GM12878 (cell line): ENCODE data around the gene IFT22. TPM values are rescaled to one million over a fixed set of nuclear protein-coding genes. Genes with fewer than 3 reads are reported as not detected.
"Not testable (repeated sequence)": the region's sequence is repeated elsewhere in the genome, so short reads cannot be mapped to it uniquely, and the experiment has no call there.

Experiments used
- ATAC-seq: fragments of 200-7000 bp; cut with Tn5 transposase; 3 replicates; pipeline ENCODE4 v1.9.1; 2020; ENCODE audit warnings: mild to moderate bottlenecking, moderate library complexity
- BruUV-seq: library from RNA; stranded (reverse); fragments of 400-500 nt; replicated peaks from 2 replicates; lab custom pipeline; 2021; lab: Mats Ljungman, UMichigan
- CTCF ChIA-PET: fragments of 300-600 bp; sonication (Branson Sonifier 250); formaldehyde crosslinking; extraction: SDS; loops from one replicate; lab custom pipeline; 2021; ENCODE audit warnings: inconsistent platforms; lab: Yijun Ruan, JAX
- POLR2A ChIA-PET: fragments of 350-600 bp; formaldehyde crosslinking; extraction: SDS; loops from one replicate; lab custom pipeline; 2021; ENCODE audit warnings: inconsistent platforms; lab: Charles Lee
- RAD21 ChIA-PET: fragments of 300-600 bp; sonication (Branson Sonifier 250); formaldehyde crosslinking; loops from one replicate; lab custom pipeline; 2023; ENCODE audit warnings: antibody characterized with exemption; ENCODE audit not compliant: unreplicated experiment; lab: Charles Lee
- SMC1A ChIA-PET: fragments of 300-600 bp; sonication (Branson Sonifier 250); formaldehyde crosslinking; loops from one replicate; lab custom pipeline; 2023; ENCODE audit not compliant: unreplicated experiment, uncharacterized antibody; lab: Charles Lee
- DNase-seq: peaks from one replicate; pipeline ENCODE4 v3.0.0-alpha.2; 2011; ENCODE audit warnings: low read depth, low spot score
- FAIRE-seq: peaks from 3 replicates; lab custom pipeline; 2011; peaks lifted over from hg19 to GRCh38; lab: Jason Lieb, UNC
- H2AFZ ChIP-seq: 2 replicates; pipeline ENCODE4 v1.6.0; 2011; ENCODE audit warnings: low read depth, low read length, control low read depth; ENCODE audit not compliant: control insufficient read depth
- H3K27ac ChIP-seq: 2 replicates; pipeline ENCODE4 v1.5.1; 2011; ENCODE audit warnings: control low read depth; ENCODE audit not compliant: control insufficient read depth, insufficient read depth
- H3K27me3 ChIP-seq, 2 experiments: replicated peaks in 1 of 2; 2 replicates each; pipeline versions ENCODE4 v1.6.0 to v1.6.1; 2011; ENCODE audit warnings: low read length in 1 of 2; ENCODE audit not compliant: control insufficient read depth in 2 of 2, insufficient read depth in 2 of 2
- H3K36me3 ChIP-seq, 2 experiments: 2 replicates each; pipeline ENCODE4 v1.5.1; 2011; ENCODE audit warnings: low read length in 1 of 2; ENCODE audit not compliant: control insufficient read depth in 2 of 2, insufficient read depth in 2 of 2
- H3K4me1 ChIP-seq: 2 replicates; pipeline ENCODE4 v1.6.1; 2011; ENCODE audit warnings: mild to moderate bottlenecking, low read length, moderate library complexity, mixed read lengths; ENCODE audit not compliant: control insufficient read depth, insufficient read depth
- H3K4me2 ChIP-seq: 2 replicates; pipeline ENCODE4 v1.6.0; 2011; ENCODE audit warnings: control low read depth; ENCODE audit not compliant: control insufficient read depth, insufficient read depth
- H3K4me3 ChIP-seq: fragments of 200-600 bp; sonication (generic); 2 replicates; pipeline ENCODE4 v1.5.1; 2016
- H3K79me2 ChIP-seq: 2 replicates; pipeline ENCODE4 v1.6.0; 2011; ENCODE audit warnings: low read length; ENCODE audit not compliant: control insufficient read depth, insufficient read depth
- H3K9ac ChIP-seq: 2 replicates; pipeline ENCODE4 v1.8.0; 2011; ENCODE audit warnings: low read length, control low read depth, mixed read lengths; ENCODE audit not compliant: control insufficient read depth, insufficient read depth
- H3K9me3 ChIP-seq: replicated peaks from 3 replicates; pipeline ENCODE4 v1.5.1; 2011; ENCODE audit warnings: mild to moderate bottlenecking, low read length; ENCODE audit not compliant: control insufficient read depth, insufficient read depth
- H4K20me1 ChIP-seq: 2 replicates; pipeline ENCODE4 v1.6.0; 2011; ENCODE audit not compliant: control insufficient read depth, insufficient read depth
- EGR1 ChIP-seq, 2 experiments: IDR thresholded peaks; 1 replicate in 1 of 2; 2 replicates in 1 of 2; pipeline ENCODE4 v1.6.1; 2011 to 2012; ENCODE audit warnings: low read depth in 2 of 2, low read length in 2 of 2, borderline replicate concordance in 1 of 2, mild to moderate bottlenecking in 1 of 2, moderate library complexity in 1 of 2
- WGBS: methylation state at CpG from one replicate; pipeline ENCODE4 v1.1.6; 2016; ENCODE audit warnings: low lambda C conversion rate; ENCODE audit not compliant: insufficient replicate concordance, insufficient coverage; ENCODE audit errors: missing lambda C conversion rate; 5-methylcytosine and 5-hydroxymethylcytosine counted together
- in situ Hi-C: fragments of 300-500 bp; cut with MboI; formaldehyde crosslinking; loops from 9 replicates; pipeline ENCODE4 v1.14.3; 2018; ENCODE audit warnings: mixed read lengths
- intact Hi-C: fragments of 100-400 bp; cut with micrococcal nuclease; formaldehyde crosslinking; loops from one replicate; pipeline ENCODE4 v1.14.2; 2022; ENCODE audit not compliant: unreplicated experiment
- polyA plus RNA-seq, 11 experiments: library from polyadenylated mRNA; depleted of rRNA in 4 of 11; unstranded in 6 of 11; stranded (reverse) in 5 of 11; fragments of >200 nt; fragmentation: Nextera tagmentation in 4 of 11; fragmentation: Illumina TruSeq in 1 of 11; extraction: Ambion mirVana in 4 of 11; extraction: Trizol in 1 of 11; gene quantifications; 1 replicate in 1 of 11; 2 replicates in 10 of 11; pipeline versions ENCODE4 v1.2.1 to v1.2.3, GENCODE V29; 2011 to 2016; ENCODE audit warnings: inconsistent platforms in 2 of 11, missing spikeins in 2 of 11, low read depth in 1 of 11
- small RNA-seq: library from RNA; depleted of rRNA; stranded (forward); fragments of <200 nt; gene quantifications from one replicate; pipeline ENCODE3, GENCODE V24; 2014
- total RNA-seq, 4 experiments: library from RNA; depleted of rRNA in 3 of 4; stranded (reverse); fragments of >200 nt in 3 of 4; fragmentation: Illumina TruSeq in 1 of 4; extraction: Trizol in 1 of 4; gene quantifications; 2 replicates each; pipeline versions ENCODE4 v1.2.1 to v1.2.3, GENCODE V29; 2013 to 2021
- TF ChIP-seq, protein P1 (sequence below): IDR thresholded peaks from 2 replicates; pipeline ENCODE4 v1.6.1; 2012; ENCODE audit warnings: mild to moderate bottlenecking, low read depth, low read length

Gene IFT22
- total and polyA plus RNA-seq, 10 of the 15 experiments (the other 5 are each of a cell fraction or from before 2014, with no cell fraction given): 10.1 to 25.7 (median 19.0) TPM

DNA sequence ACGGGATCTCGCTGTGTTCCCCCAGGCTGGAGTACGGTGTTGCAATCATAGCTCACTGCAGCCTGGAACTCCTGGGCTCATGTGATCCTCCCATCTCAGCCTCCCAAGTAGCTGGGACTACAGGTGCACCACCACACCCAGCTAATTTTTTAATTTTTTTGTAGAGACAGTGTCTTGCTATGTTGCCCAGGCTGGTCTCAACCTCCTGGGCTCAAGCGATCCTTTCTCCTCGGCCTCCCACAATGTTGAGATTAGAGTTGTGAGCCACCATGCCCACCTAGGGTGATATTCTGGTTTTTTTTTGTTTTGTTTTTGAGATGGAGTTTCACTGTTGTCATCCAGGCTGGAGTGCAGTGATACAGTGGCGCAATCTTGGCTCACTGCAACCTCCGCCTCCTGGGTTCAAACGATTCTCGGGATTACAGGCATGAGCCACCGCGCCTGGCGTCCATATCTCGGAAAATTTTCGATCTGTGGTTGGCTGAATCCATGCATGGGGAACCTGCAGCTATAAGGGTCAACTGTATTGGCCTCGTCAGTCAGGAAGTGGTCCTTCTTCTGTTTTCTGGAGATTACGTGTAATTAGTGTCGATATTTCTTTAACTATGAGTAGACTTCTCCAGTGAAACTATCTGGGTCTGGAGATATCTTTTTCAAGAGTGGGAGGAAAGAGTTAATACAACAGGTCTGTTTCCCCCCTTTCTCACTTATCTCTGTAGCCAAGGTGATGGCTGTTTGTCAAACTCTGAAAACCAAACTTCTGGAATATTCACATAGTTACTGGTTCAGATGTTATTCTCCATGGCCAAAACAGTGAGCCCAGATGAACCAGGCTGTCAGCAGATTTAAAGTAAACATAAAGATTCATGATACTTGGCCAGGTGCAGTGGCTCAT is 55.7 kb downstream of the IFT22 start (continued):
- TF ChIP-seq, protein P1, sequence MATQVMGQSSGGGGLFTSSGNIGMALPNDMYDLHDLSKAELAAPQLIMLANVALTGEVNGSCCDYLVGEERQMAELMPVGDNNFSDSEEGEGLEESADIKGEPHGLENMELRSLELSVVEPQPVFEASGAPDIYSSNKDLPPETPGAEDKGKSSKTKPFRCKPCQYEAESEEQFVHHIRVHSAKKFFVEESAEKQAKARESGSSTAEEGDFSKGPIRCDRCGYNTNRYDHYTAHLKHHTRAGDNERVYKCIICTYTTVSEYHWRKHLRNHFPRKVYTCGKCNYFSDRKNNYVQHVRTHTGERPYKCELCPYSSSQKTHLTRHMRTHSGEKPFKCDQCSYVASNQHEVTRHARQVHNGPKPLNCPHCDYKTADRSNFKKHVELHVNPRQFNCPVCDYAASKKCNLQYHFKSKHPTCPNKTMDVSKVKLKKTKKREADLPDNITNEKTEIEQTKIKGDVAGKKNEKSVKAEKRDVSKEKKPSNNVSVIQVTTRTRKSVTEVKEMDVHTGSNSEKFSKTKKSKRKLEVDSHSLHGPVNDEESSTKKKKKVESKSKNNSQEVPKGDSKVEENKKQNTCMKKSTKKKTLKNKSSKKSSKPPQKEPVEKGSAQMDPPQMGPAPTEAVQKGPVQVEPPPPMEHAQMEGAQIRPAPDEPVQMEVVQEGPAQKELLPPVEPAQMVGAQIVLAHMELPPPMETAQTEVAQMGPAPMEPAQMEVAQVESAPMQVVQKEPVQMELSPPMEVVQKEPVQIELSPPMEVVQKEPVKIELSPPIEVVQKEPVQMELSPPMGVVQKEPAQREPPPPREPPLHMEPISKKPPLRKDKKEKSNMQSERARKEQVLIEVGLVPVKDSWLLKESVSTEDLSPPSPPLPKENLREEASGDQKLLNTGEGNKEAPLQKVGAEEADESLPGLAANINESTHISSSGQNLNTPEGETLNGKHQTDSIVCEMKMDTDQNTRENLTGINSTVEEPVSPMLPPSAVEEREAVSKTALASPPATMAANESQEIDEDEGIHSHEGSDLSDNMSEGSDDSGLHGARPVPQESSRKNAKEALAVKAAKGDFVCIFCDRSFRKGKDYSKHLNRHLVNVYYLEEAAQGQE: no peak

DNA sequence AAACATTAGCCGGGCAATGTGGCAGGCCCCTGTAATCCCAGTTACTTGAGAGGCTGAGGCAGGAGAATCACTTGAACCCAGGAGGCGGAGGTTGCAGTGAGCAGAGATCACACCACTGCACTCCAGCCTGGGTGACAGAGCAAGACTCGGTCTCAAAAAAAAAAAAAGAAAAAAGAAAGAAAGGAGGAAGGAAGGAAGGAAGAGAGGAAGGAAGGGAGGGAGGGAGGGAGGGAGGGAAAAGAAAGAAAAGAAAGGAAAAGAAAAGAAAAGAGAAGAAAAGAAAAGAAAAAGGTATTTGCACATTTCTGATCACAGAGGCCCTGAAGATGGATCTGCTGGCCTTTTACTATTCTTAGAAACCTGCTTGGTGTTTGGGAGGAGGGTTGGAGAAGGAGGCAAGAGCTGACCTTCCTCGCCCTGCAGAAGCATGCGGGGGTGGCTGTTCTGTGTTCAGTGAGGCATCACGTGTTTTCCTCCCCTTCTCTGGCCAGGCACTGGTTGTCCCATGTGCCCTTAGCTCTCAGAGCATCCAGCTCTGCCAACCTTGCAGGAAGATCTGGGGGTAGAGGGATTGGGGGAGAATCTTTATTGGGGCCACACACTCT is 57.4 kb downstream of the IFT22 start:
- BruUV-seq, H3K4me3 ChIP-seq, H3K9ac ChIP-seq, H2AFZ ChIP-seq, FAIRE-seq, H3K27me3 ChIP-seq, H3K36me3 ChIP-seq, H3K4me2 ChIP-seq, POLR2A ChIA-PET, H4K20me1 ChIP-seq, H3K27ac ChIP-seq, H3K9me3 ChIP-seq, H3K79me2 ChIP-seq, in situ Hi-C loops, H3K4me1 ChIP-seq, DNase-seq, intact Hi-C loops: not testable (repeated sequence)
- RAD21 ChIA-PET: interaction anchor here (1.0 kb wide), 1 partner anchor 10 kb away, joined by 3 read pairs; no protein-coding TSS in a partner anchor
- WGBS: 17% methylated on average over 4 of the region's 6 CpGs
- peak; percentile 38; the same call in 2 of the 3 replicates for ATAC-seq
- SMC1A ChIA-PET: interaction anchor here (2.0 kb wide), 1 partner anchor 20 kb away, joined by 5 read pairs; no protein-coding TSS in a partner anchor
- CTCF ChIA-PET: interaction anchor here (0.8 to 1.8 kb wide), 3 partner anchors 19 to 29 kb away, joined by 3 to 5 read pairs (median 3); no protein-coding TSS in a partner anchor
- peak in 1 of 2 experiments; percentile 63; a peak in 1 of 3 replicates for TF ChIP-seq EGR1 (IDR thresholded peaks at IDR 0.05; ENCODE audit: borderline replicate concordance in 1 of 2, low read depth in 2 of 2, low read length in 2 of 2)

Small RNA genes within 50 kb of the gene (small RNA-seq; reads per million reads assigned to genes)
- not detected for gene RNU6-1104P

Other genes with a start within 250 kb of the IFT22 start
Only the 7 nearest of the 11 such genes appear.
- not detected in 2 replicates for gene NAT16, start 141.5 kb downstream of the IFT22 start, total RNA-seq (2014; rRNA removed)
- not detected in 2 replicates for gene NAT16, start 141.5 kb downstream of the IFT22 start, total RNA-seq (2014; rRNA removed; fragmentation: Illumina TruSeq; extraction: Trizol)
- not detected in 2 replicates for gene NAT16, start 141.5 kb downstream of the IFT22 start, total RNA-seq (2021)
- not detected in 2 replicates for gene NAT16, start 141.5 kb downstream of the IFT22 start, polyA plus RNA-seq (2011; rRNA removed)
- not detected in 2 replicates for gene NAT16, start 141.5 kb downstream of the IFT22 start, polyA plus RNA-seq (2014; fragmentation: Illumina TruSeq; extraction: Trizol)
- not detected for gene NAT16, start 141.5 kb downstream of the IFT22 start, polyA plus RNA-seq (2014; fragmentation: Nextera tagmentation; extraction: Ambion mirVana)
- not detected in 2 replicates for gene NAT16, start 141.5 kb downstream of the IFT22 start, polyA plus RNA-seq (2014; rRNA removed)
- gene NAT16, start 141.5 kb downstream of the IFT22 start, polyA plus RNA-seq (2016; fragmentation: Nextera tagmentation; extraction: Ambion mirVana): not detected
- gene MOGAT3, start 120.8 kb downstream of the IFT22 start, total RNA-seq (2014; rRNA removed): not detected in 2 replicates
- gene MOGAT3, start 120.8 kb downstream of the IFT22 start, total RNA-seq (2014; rRNA removed; fragmentation: Illumina TruSeq; extraction: Trizol): not detected in 2 replicates
- not detected in 2 replicates for gene MOGAT3, start 120.8 kb downstream of the IFT22 start, total RNA-seq (2021)
- gene MOGAT3, start 120.8 kb downstream of the IFT22 start, polyA plus RNA-seq (2011; rRNA removed): 0.11 TPM in 1 of 2 replicates, not detected in the other
- gene MOGAT3, start 120.8 kb downstream of the IFT22 start, polyA plus RNA-seq (2014; fragmentation: Illumina TruSeq; extraction: Trizol): not detected in 2 replicates
- not detected for gene MOGAT3, start 120.8 kb downstream of the IFT22 start, polyA plus RNA-seq (2014; fragmentation: Nextera tagmentation; extraction: Ambion mirVana)
- not detected in 2 replicates for gene MOGAT3, start 120.8 kb downstream of the IFT22 start, polyA plus RNA-seq (2014; rRNA removed)
- not detected for gene MOGAT3, start 120.8 kb downstream of the IFT22 start, polyA plus RNA-seq (2016; fragmentation: Nextera tagmentation; extraction: Ambion mirVana)
- gene PLOD3, start 104.2 kb downstream of the IFT22 start, total RNA-seq (2014; rRNA removed): 12.4 and 13.5 TPM in 2 replicates
- gene PLOD3, start 104.2 kb downstream of the IFT22 start, total RNA-seq (2014; rRNA removed; fragmentation: Illumina TruSeq; extraction: Trizol): 5.3 and 9.2 TPM in 2 replicates
- 25.0 and 27.8 TPM in 2 replicates for gene PLOD3, start 104.2 kb downstream of the IFT22 start, total RNA-seq (2021)
- 15.2 and 17.3 TPM in 2 replicates for gene PLOD3, start 104.2 kb downstream of the IFT22 start, polyA plus RNA-seq (2011; rRNA removed)
- 7.7 and 14.6 TPM in 2 replicates for gene PLOD3, start 104.2 kb downstream of the IFT22 start, polyA plus RNA-seq (2014; fragmentation: Illumina TruSeq; extraction: Trizol)
- gene PLOD3, start 104.2 kb downstream of the IFT22 start, polyA plus RNA-seq (2014; fragmentation: Nextera tagmentation; extraction: Ambion mirVana): 1 to 10 TPM in 1 of 2 experiments, under 1 TPM in 1; 0.53 to 3.2 TPM
- 15.6 and 20.0 TPM in 2 replicates for gene PLOD3, start 104.2 kb downstream of the IFT22 start, polyA plus RNA-seq (2014; rRNA removed)
- gene PLOD3, start 104.2 kb downstream of the IFT22 start, polyA plus RNA-seq (2016; fragmentation: Nextera tagmentation; extraction: Ambion mirVana): 10 to 100 TPM; 19.6 to 23.0 TPM
- gene ZNHIT1, start 103.6 kb downstream of the IFT22 start, total RNA-seq (2014; rRNA removed): 78.6 and 79.2 TPM in 2 replicates
- gene ZNHIT1, start 103.6 kb downstream of the IFT22 start, total RNA-seq (2014; rRNA removed; fragmentation: Illumina TruSeq; extraction: Trizol): 32.5 and 33.9 TPM in 2 replicates
- gene ZNHIT1, start 103.6 kb downstream of the IFT22 start, total RNA-seq (2021): 51.8 and 55.2 TPM in 2 replicates
- 19.2 and 25.7 TPM in 2 replicates for gene ZNHIT1, start 103.6 kb downstream of the IFT22 start, polyA plus RNA-seq (2011; rRNA removed)
- 7.6 and 30.2 TPM in 2 replicates for gene ZNHIT1, start 103.6 kb downstream of the IFT22 start, polyA plus RNA-seq (2014; fragmentation: Illumina TruSeq; extraction: Trizol)
- 10 to 100 TPM in 1 of 2 experiments, 1 to 10 TPM in 1; 3.8 to 14.9 TPM for gene ZNHIT1, start 103.6 kb downstream of the IFT22 start, polyA plus RNA-seq (2014; fragmentation: Nextera tagmentation; extraction: Ambion mirVana)
- 71.4 and 75.9 TPM in 2 replicates for gene ZNHIT1, start 103.6 kb downstream of the IFT22 start, polyA plus RNA-seq (2014; rRNA removed)
- gene ZNHIT1, start 103.6 kb downstream of the IFT22 start, polyA plus RNA-seq (2016; fragmentation: Nextera tagmentation; extraction: Ambion mirVana): 10 to 100 TPM; 77.7 to 78.4 TPM
- gene CLDN15, start 84.0 kb downstream of the IFT22 start, total RNA-seq (2014; rRNA removed): 6.5 and 7.6 TPM in 2 replicates
- gene CLDN15, start 84.0 kb downstream of the IFT22 start, total RNA-seq (2014; rRNA removed; fragmentation: Illumina TruSeq; extraction: Trizol): 3.8 and 4.7 TPM in 2 replicates
- gene CLDN15, start 84.0 kb downstream of the IFT22 start, total RNA-seq (2021): 8.3 and 8.7 TPM in 2 replicates
- 7.5 and 10.0 TPM in 2 replicates for gene CLDN15, start 84.0 kb downstream of the IFT22 start, polyA plus RNA-seq (2011; rRNA removed)
- gene CLDN15, start 84.0 kb downstream of the IFT22 start, polyA plus RNA-seq (2014; fragmentation: Illumina TruSeq; extraction: Trizol): 3.9 and 7.0 TPM in 2 replicates
- 1 to 10 TPM in 1 of 2 experiments, under 1 TPM in 1; 0.47 to 1.1 TPM for gene CLDN15, start 84.0 kb downstream of the IFT22 start, polyA plus RNA-seq (2014; fragmentation: Nextera tagmentation; extraction: Ambion mirVana)
- gene CLDN15, start 84.0 kb downstream of the IFT22 start, polyA plus RNA-seq (2014; rRNA removed): 15.0 and 15.9 TPM in 2 replicates
- gene CLDN15, start 84.0 kb downstream of the IFT22 start, polyA plus RNA-seq (2016; fragmentation: Nextera tagmentation; extraction: Ambion mirVana): 1 to 10 TPM; 4.4 to 6.2 TPM
- gene FIS1, start 76.7 kb downstream of the IFT22 start, total RNA-seq (2014; rRNA removed): 109 and 116 TPM in 2 replicates
- 97.9 and 103 TPM in 2 replicates for gene FIS1, start 76.7 kb downstream of the IFT22 start, total RNA-seq (2014; rRNA removed; fragmentation: Illumina TruSeq; extraction: Trizol)
- gene FIS1, start 76.7 kb downstream of the IFT22 start, total RNA-seq (2021): 104 and 110 TPM in 2 replicates
- 66.1 and 95.5 TPM in 2 replicates for gene FIS1, start 76.7 kb downstream of the IFT22 start, polyA plus RNA-seq (2011; rRNA removed)
- 52.1 and 105 TPM in 2 replicates for gene FIS1, start 76.7 kb downstream of the IFT22 start, polyA plus RNA-seq (2014; fragmentation: Illumina TruSeq; extraction: Trizol)
- 10 to 100 TPM; 83.4 to 88.5 TPM for gene FIS1, start 76.7 kb downstream of the IFT22 start, polyA plus RNA-seq (2014; fragmentation: Nextera tagmentation; extraction: Ambion mirVana)
- gene FIS1, start 76.7 kb downstream of the IFT22 start, polyA plus RNA-seq (2014; rRNA removed): 127 and 141 TPM in 2 replicates
- 100 to 1,000 TPM; 147 to 149 TPM for gene FIS1, start 76.7 kb downstream of the IFT22 start, polyA plus RNA-seq (2016; fragmentation: Nextera tagmentation; extraction: Ambion mirVana)
- gene COL26A1, start 41.1 kb upstream of the IFT22 start, total RNA-seq (2014; rRNA removed): not detected in 2 replicates
- gene COL26A1, start 41.1 kb upstream of the IFT22 start, total RNA-seq (2014; rRNA removed; fragmentation: Illumina TruSeq; extraction: Trizol): not detected in 2 replicates
- 0.08 TPM in 1 of 2 replicates, not detected in the other for gene COL26A1, start 41.1 kb upstream of the IFT22 start, total RNA-seq (2021)
- gene COL26A1, start 41.1 kb upstream of the IFT22 start, polyA plus RNA-seq (2011; rRNA removed): not detected in 2 replicates
- not detected in 2 replicates for gene COL26A1, start 41.1 kb upstream of the IFT22 start, polyA plus RNA-seq (2014; fragmentation: Illumina TruSeq; extraction: Trizol)
- gene COL26A1, start 41.1 kb upstream of the IFT22 start, polyA plus RNA-seq (2014; fragmentation: Nextera tagmentation; extraction: Ambion mirVana): not detected
- not detected in 2 replicates for gene COL26A1, start 41.1 kb upstream of the IFT22 start, polyA plus RNA-seq (2014; rRNA removed)
- gene COL26A1, start 41.1 kb upstream of the IFT22 start, polyA plus RNA-seq (2016; fragmentation: Nextera tagmentation; extraction: Ambion mirVana): not detected